ENCODE data around the gene ACADL.

DNA sequence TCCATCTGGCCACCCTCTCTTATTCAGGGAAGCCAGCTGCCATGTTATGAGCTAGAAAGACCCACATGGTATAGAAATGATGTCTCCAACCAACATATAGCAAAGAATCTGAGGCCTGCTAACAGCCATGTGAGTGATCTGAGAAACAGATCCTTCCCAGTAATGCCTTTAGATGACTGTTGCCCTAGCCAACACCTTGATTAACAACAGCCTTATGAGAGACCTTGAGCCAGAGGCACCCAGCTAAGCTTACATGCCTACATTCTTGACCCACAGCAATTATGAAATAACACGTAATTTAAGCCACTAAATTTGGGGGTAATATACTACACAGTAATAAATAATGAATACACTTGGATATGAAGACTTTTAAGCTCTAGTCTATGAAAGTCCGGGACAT, 67.0 kb downstream of the ACADL start:
- TF ChIP-seq EZH2 (IDR thresholded peaks at IDR 0.05; ENCODE audit: borderline replicate concordance, insufficient read depth, low read length, poor library complexity, severe bottlenecking) (no peak), RAD21 (conservative IDR thresholded peaks at IDR 0.05) (no peak), EP300 (conservative IDR thresholded peaks at IDR 0.05; ENCODE audit: poor library complexity, severe bottlenecking) (no peak), MXI1 (conservative IDR thresholded peaks at IDR 0.05; ENCODE audit: poor library complexity, severe bottlenecking) (no peak), TAF1 (IDR thresholded peaks at IDR 0.05; ENCODE audit: low read depth) (no peak), SMC3 (conservative IDR thresholded peaks at IDR 0.05; ENCODE audit: poor library complexity) (no peak), POLR2AphosphoS5 (IDR thresholded peaks at IDR 0.05) (no peak)
- TF ChIP-seq, protein P1, sequence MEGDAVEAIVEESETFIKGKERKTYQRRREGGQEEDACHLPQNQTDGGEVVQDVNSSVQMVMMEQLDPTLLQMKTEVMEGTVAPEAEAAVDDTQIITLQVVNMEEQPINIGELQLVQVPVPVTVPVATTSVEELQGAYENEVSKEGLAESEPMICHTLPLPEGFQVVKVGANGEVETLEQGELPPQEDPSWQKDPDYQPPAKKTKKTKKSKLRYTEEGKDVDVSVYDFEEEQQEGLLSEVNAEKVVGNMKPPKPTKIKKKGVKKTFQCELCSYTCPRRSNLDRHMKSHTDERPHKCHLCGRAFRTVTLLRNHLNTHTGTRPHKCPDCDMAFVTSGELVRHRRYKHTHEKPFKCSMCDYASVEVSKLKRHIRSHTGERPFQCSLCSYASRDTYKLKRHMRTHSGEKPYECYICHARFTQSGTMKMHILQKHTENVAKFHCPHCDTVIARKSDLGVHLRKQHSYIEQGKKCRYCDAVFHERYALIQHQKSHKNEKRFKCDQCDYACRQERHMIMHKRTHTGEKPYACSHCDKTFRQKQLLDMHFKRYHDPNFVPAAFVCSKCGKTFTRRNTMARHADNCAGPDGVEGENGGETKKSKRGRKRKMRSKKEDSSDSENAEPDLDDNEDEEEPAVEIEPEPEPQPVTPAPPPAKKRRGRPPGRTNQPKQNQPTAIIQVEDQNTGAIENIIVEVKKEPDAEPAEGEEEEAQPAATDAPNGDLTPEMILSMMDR (IDR thresholded peaks at IDR 0.05; ENCODE audit: poor library complexity, severe bottlenecking): no peak
